OCI-LY7 (cell line): Measurements from ENCODE around the gene BANF2. TPM values are rescaled to one million over a fixed set of nuclear protein-coding genes. Genes with fewer than 3 reads are reported as not detected.

Experiments used
- BruUV-seq: library from RNA; stranded (reverse); fragments of 400-500 nt; replicated peaks from 2 replicates; lab custom pipeline; 2021; lab: Mats Ljungman, UMichigan
- CTCF ChIA-PET: fragments of 300-600 bp; sonication (Branson Sonifier 250); formaldehyde crosslinking; loops from one replicate; lab custom pipeline; 2022; ENCODE audit warnings: antibody characterized with exemption; ENCODE audit not compliant: unreplicated experiment; lab: Charles Lee
- POLR2A ChIA-PET: fragments of 300-600 bp; sonication (Branson Sonifier 250); formaldehyde crosslinking; loops from one replicate; lab custom pipeline; 2022; ENCODE audit warnings: antibody characterized with exemption; lab: Charles Lee
- DNase-seq: peaks from one replicate; pipeline ENCODE4 v3.0.0-alpha.2; 2015; ENCODE audit warnings: low spot score
- H2AFZ ChIP-seq: fragments of 200-600 bp; sonication (generic), shearing (Covaris generic); 2 replicates; pipeline ENCODE4 v1.6.1; 2014; ENCODE audit warnings: mild to moderate bottlenecking, antibody characterized with exemption, low read length, moderate library complexity
- H3K27ac ChIP-seq: fragments of 200-600 bp; sonication (generic); 2 replicates; pipeline ENCODE4 v1.5.1; 2014; ENCODE audit warnings: mixed run types, low read depth, mild to moderate bottlenecking, moderate library complexity, low read length, inconsistent platforms; ENCODE audit not compliant: poor library complexity, severe bottlenecking
- H3K36me3 ChIP-seq: fragments of 200-600 bp; sonication (generic); 2 replicates; pipeline ENCODE4 v1.6.1; 2014; ENCODE audit warnings: mild to moderate bottlenecking, antibody characterized with exemption, low read length, moderate library complexity, mixed read lengths; ENCODE audit not compliant: insufficient read depth
- H3K4me1 ChIP-seq: fragments of 200-600 bp; sonication (generic); 2 replicates; pipeline ENCODE4 v1.5.1; 2014; ENCODE audit warnings: mild to moderate bottlenecking, low read length; ENCODE audit not compliant: insufficient read depth, poor library complexity, severe bottlenecking
- H3K4me2 ChIP-seq: fragments of 200-600 bp; sonication (generic); 2 replicates; pipeline ENCODE4 v1.6.1; 2014; ENCODE audit warnings: mild to moderate bottlenecking, low read length
- H3K4me3 ChIP-seq: fragments of 200-600 bp; sonication (generic); 2 replicates; pipeline ENCODE4 v1.5.1; 2014; ENCODE audit warnings: mild to moderate bottlenecking, low read depth, low read length; ENCODE audit not compliant: poor library complexity, severe bottlenecking
- H3K79me2 ChIP-seq: fragments of 200-600 bp; sonication (generic); 2 replicates; pipeline ENCODE4 v1.6.1; 2016; ENCODE audit warnings: low read depth, mild to moderate bottlenecking, low read length, moderate library complexity, mixed read lengths; ENCODE audit not compliant: insufficient read depth
- H3K9me2 ChIP-seq: fragments of 200-600 bp; sonication (generic); 2 replicates; pipeline ENCODE4 v1.6.1; 2016; ENCODE audit warnings: mild to moderate bottlenecking, low read length, mixed read lengths; ENCODE audit not compliant: insufficient read depth
- H3K9me3 ChIP-seq: fragments of 200-600 bp; sonication (generic); 2 replicates; pipeline ENCODE4 v1.6.1; 2014; ENCODE audit warnings: mild to moderate bottlenecking, mixed run types, low read length, mixed read lengths
- H4K20me1 ChIP-seq: fragments of 200-600 bp; sonication (generic); 2 replicates; pipeline ENCODE4 v1.6.1; 2014; ENCODE audit warnings: mild to moderate bottlenecking, antibody characterized with exemption, low read length, moderate library complexity, mixed read lengths; ENCODE audit not compliant: insufficient read depth
- EZH2phosphoT487 ChIP-seq: fragments of 200-600 bp; sonication (generic); IDR thresholded peaks from 2 replicates; pipeline ENCODE4 v1.6.1; 2018; ENCODE audit warnings: low read depth, borderline replicate concordance, mild to moderate bottlenecking, mixed run types, antibody characterized with exemption, low read length, moderate library complexity, mixed read lengths
- intact Hi-C: fragments of 100-400 bp; cut with micrococcal nuclease; formaldehyde crosslinking; loops from one replicate; pipeline ENCODE4 v1.10.0; 2022; ENCODE audit not compliant: unreplicated experiment
- total RNA-seq, 2 experiments: library from RNA; depleted of rRNA in 1 of 2; stranded (reverse); fragments of >200 nt in 1 of 2; shearing (Covaris generic) in 1 of 2; gene quantifications; 2 replicates each; pipeline ENCODE4 v1.2.3, GENCODE V29; 2014 to 2022
- TF ChIP-seq, protein P1 (sequence below): fragments of 200-600 bp; sonication (generic); conservative IDR thresholded peaks from 2 replicates; pipeline ENCODE4 v1.5.1; 2014; ENCODE audit warnings: mild to moderate bottlenecking, antibody characterized with exemption, low read length, moderate library complexity, mixed read lengths

Gene BANF2
- total RNA-seq, 2 experiments from 2014 or later: not detected

DNA sequence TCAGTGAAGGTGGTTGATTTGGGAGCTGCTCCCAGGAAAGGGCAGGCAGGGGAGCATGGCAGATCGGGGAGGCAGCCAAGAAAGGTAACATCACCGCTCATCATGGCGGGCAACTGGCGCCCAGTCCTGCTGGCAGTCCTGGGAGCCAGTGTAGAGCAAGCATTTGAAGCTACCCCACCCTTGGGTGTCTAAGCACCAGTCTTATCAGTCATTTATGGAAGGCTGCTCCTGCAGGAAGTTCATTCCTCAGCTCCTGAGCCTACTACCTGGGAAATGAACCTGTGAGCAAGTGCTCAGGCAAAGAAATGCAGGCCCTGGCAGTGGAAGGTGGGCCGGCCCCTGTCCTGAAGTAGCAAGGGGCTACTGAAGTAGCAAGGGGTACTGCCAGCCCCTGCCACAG, 41.5 kb downstream of the BANF2 start:
- Histone ChIP-seq H3K27ac (no peak overlapping the region), H3K4me3 (no peak overlapping the region), H3K9me2 (no peaks in the 10 kb centered on the region), H3K4me2 (no peak overlapping the region), H3K36me3 (no peaks in the 10 kb centered on the region), H2AFZ (no peak overlapping the region), H4K20me1 (no peaks in the 10 kb centered on the region), H3K4me1 (no peaks in the 10 kb centered on the region), H3K9me3 (no peaks in the 10 kb centered on the region), H3K79me2 (no peaks in the 10 kb centered on the region)
- no peak for DNase-seq
- ChIA-PET CTCF (no interaction called here), POLR2A (no interaction called here)
- TF ChIP-seq, protein P1, sequence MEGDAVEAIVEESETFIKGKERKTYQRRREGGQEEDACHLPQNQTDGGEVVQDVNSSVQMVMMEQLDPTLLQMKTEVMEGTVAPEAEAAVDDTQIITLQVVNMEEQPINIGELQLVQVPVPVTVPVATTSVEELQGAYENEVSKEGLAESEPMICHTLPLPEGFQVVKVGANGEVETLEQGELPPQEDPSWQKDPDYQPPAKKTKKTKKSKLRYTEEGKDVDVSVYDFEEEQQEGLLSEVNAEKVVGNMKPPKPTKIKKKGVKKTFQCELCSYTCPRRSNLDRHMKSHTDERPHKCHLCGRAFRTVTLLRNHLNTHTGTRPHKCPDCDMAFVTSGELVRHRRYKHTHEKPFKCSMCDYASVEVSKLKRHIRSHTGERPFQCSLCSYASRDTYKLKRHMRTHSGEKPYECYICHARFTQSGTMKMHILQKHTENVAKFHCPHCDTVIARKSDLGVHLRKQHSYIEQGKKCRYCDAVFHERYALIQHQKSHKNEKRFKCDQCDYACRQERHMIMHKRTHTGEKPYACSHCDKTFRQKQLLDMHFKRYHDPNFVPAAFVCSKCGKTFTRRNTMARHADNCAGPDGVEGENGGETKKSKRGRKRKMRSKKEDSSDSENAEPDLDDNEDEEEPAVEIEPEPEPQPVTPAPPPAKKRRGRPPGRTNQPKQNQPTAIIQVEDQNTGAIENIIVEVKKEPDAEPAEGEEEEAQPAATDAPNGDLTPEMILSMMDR: no peak
- no peak for TF ChIP-seq EZH2phosphoT487
- no TSS peak for BruUV-seq
- intact Hi-C loops: no loop called here

GRCh38 chr20:17742731-17743130, 43.0 kb downstream of the BANF2 start:
- DNase-seq: no peak
- Histone ChIP-seq H3K9me2 (no peaks in the 10 kb centered on the region), H3K4me3 (no peak overlapping the region), H3K27ac (no peak overlapping the region), H3K4me2 (no peak overlapping the region), H4K20me1 (no peaks in the 10 kb centered on the region), H3K36me3 (no peaks in the 10 kb centered on the region), H3K4me1 (no peaks in the 10 kb centered on the region), H2AFZ (no peak overlapping the region), H3K79me2 (no peaks in the 10 kb centered on the region), H3K9me3 (no peaks in the 10 kb centered on the region)
- intact Hi-C loops: no loop called here
- TF ChIP-seq, protein P1: no peak
- TF ChIP-seq EZH2phosphoT487: no peak
- ChIA-PET CTCF (interaction anchor here (0.6 kb wide), 1 partner anchor 48 kb away, joined by 3 read pairs; no protein-coding TSS in a partner anchor), POLR2A (interaction anchor here (1.2 kb wide), 1 partner anchor 53 kb away, joined by 3 read pairs; no protein-coding TSS in a partner anchor)
- no TSS peak for BruUV-seq

- POLR2A ChIA-PET: interaction anchor here (0.7 kb wide), 1 partner anchor 15 kb away, joined by 3 read pairs; no protein-coding TSS in a partner anchor
- no TSS peak for BruUV-seq
- no peak overlapping the region for H2AFZ ChIP-seq
- H3K79me2 ChIP-seq: no peaks in the 10 kb centered on the region
- no peak overlapping the region for H3K27ac ChIP-seq
- no peaks in the 10 kb centered on the region for H3K4me1 ChIP-seq
- no peaks in the 10 kb centered on the region for H4K20me1 ChIP-seq
- DNase-seq: no peak
- H3K9me3 ChIP-seq: no peaks in the 10 kb centered on the region
- no peak overlapping the region for H3K4me2 ChIP-seq
- H3K4me3 ChIP-seq: no peak overlapping the region
- no peaks in the 10 kb centered on the region for H3K9me2 ChIP-seq
- TF ChIP-seq EZH2phosphoT487: no peak
- TF ChIP-seq, protein P1: no peak
- H3K36me3 ChIP-seq: no peaks in the 10 kb centered on the region
- CTCF ChIA-PET: no interaction called here
- intact Hi-C loops: no loop called here
These were observed 43.9 kb downstream of the BANF2 start for GRCh38 chr20:17743677-17744076.
